Kidney (tissue), 14 donors: ENCODE measurements around the gene DEFB114. TPM values are rescaled to one million over a fixed set of nuclear protein-coding genes. Genes with fewer than 3 reads are reported as not detected.

Source experiments
- DNase-seq, 5 donors: peaks; one replicate each; pipeline ENCODE4 v3.0.0-alpha.2; 2013 to 2020
- FAIRE-seq: peaks from 2 replicates; lab custom pipeline; 2012; peaks lifted over from hg19 to GRCh38; lab: Jason Lieb, UNC
- H3K27ac ChIP-seq, 2 donors: one replicate each; pipeline ENCODE4 v1.7.0; 2013; ENCODE audit warnings: low read depth in 2 of 2, low read length in 2 of 2, inconsistent platforms in 1 of 2
- H3K27me3 ChIP-seq: one replicate; pipeline ENCODE4 v1.7.1; 2013; ENCODE audit warnings: low read length, inconsistent platforms; ENCODE audit not compliant: control insufficient read depth, insufficient read depth
- H3K36me3 ChIP-seq, 3 donors: one replicate each; pipeline versions ENCODE4 v1.7.0 to v1.7.1; 2013; ENCODE audit warnings: low read length in 3 of 3, control low read depth in 1 of 3, inconsistent platforms in 1 of 3; ENCODE audit not compliant: insufficient read depth in 3 of 3, control insufficient read depth in 2 of 3
- H3K4me1 ChIP-seq, 3 donors: one replicate each; pipeline versions ENCODE4 v1.7.0 to v1.7.1; 2013; ENCODE audit warnings: low read length in 3 of 3, inconsistent platforms in 1 of 3, low read depth in 1 of 3; ENCODE audit not compliant: control insufficient read depth in 2 of 3, insufficient read depth in 2 of 3
- H3K4me3 ChIP-seq, 3 donors: one replicate each; pipeline versions ENCODE4 v1.7.0 to v1.8.1; 2013; ENCODE audit warnings: low read length in 3 of 3, control low read depth in 1 of 3, inconsistent platforms in 1 of 3
- H3K9ac ChIP-seq, 3 donors: one replicate each; pipeline versions ENCODE4 v1.7.0 to v1.7.1; 2013; ENCODE audit warnings: low read length in 3 of 3, control low read depth in 1 of 3, inconsistent platforms in 1 of 3
- H3K9me3 ChIP-seq, 3 donors: one replicate each; pipeline versions ENCODE4 v1.7.0 to v1.7.1; 2013; ENCODE audit warnings: low read length in 3 of 3, control low read depth in 1 of 3, inconsistent platforms in 1 of 3; ENCODE audit not compliant: control insufficient read depth in 2 of 3, insufficient read depth in 1 of 3
- intact Hi-C: fragments of 100-400 bp; cut with DNase I; formaldehyde crosslinking; loops from one replicate; pipeline ENCODE4 v1.11.1; 2022
- polyA plus RNA-seq: library from polyadenylated mRNA; stranded (reverse); fragments of 350-450 nt; fragmentation: Illumina TruSeq; extraction: RNeasy Lipid Tissue Mini Kit (QIAGEN cat#74804); gene quantifications from one replicate; pipeline ENCODE4 v1.2.3, GENCODE V29; 2014; ENCODE audit warnings: low read depth, low replicate concordance; ENCODE audit not compliant: insufficient read depth
- total RNA-seq: library from RNA; stranded (reverse); fragmentation: NEBNext Ultra II Directional; extraction: Animal tissue kit (Norgen Biotek cat#: 25700); gene quantifications from one replicate; pipeline ENCODE4 v1.2.1, GENCODE V29; 2021
- TF ChIP-seq, protein P1 (sequence below): IDR thresholded peaks from 3 replicates; pipeline ENCODE4 v1.5.1; 2012; ENCODE audit warnings: mild to moderate bottlenecking, moderate library complexity, borderline replicate concordance; ENCODE audit not compliant: insufficient read depth; ENCODE audit errors: extremely low read depth
- donor health status: control.
- donor health status: control.
- donor health status: control.
- donor health status: control.
- donor health status: control.
- donor health status: DM: yes; HTN: yes; CAD: no.
- donor health status: Normal renal cell carcinoma (clear cell type).

The DEFB114 gene
- total and polyA plus RNA-seq, 2 donors from 2014 or later, result not detected

DNA sequence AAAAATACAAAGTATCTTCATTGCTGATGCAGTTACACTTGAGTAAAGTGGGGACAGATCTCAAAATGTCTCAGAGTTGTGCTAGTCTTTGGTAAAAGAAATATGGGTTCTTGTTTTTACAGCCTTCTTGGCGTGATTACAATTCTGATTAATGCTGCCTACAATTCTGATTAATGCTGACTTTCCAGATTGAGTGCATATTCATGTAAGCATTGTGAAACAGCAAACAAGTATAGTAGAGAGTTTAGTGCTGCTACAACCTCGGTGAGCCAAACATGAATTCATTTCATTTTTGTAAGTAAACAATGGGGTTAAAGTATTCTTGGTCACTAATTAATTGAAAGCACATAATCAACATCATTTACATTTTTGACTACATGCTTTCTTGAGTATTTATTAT, 5.6 kb upstream of the DEFB114 start, which contains the start of gene DEFB113:
DEFB113 (minus strand) TSS at position 21 of the 400 bp plus-strand sequence; CDS start at position 21, 0 bp downstream.
- Histone ChIP-seq H3K36me3 (no peaks in the 10 kb centered on the region), H3K4me3 (no peak within 1 kb of the TSS), H3K27ac (no peak within 1 kb of the TSS), H3K9me3 (no peaks in the 10 kb centered on the region), H3K4me1 (no peaks in the 10 kb centered on the region), H3K27me3 (no peaks in the 10 kb centered on the region), H3K9ac (no peak within 1 kb of the TSS)
- intact Hi-C loops, result no loop called here
- TF ChIP-seq, protein P1, sequence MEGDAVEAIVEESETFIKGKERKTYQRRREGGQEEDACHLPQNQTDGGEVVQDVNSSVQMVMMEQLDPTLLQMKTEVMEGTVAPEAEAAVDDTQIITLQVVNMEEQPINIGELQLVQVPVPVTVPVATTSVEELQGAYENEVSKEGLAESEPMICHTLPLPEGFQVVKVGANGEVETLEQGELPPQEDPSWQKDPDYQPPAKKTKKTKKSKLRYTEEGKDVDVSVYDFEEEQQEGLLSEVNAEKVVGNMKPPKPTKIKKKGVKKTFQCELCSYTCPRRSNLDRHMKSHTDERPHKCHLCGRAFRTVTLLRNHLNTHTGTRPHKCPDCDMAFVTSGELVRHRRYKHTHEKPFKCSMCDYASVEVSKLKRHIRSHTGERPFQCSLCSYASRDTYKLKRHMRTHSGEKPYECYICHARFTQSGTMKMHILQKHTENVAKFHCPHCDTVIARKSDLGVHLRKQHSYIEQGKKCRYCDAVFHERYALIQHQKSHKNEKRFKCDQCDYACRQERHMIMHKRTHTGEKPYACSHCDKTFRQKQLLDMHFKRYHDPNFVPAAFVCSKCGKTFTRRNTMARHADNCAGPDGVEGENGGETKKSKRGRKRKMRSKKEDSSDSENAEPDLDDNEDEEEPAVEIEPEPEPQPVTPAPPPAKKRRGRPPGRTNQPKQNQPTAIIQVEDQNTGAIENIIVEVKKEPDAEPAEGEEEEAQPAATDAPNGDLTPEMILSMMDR, result no peak
- DNase-seq (no peak), FAIRE-seq (no peak)

DNA sequence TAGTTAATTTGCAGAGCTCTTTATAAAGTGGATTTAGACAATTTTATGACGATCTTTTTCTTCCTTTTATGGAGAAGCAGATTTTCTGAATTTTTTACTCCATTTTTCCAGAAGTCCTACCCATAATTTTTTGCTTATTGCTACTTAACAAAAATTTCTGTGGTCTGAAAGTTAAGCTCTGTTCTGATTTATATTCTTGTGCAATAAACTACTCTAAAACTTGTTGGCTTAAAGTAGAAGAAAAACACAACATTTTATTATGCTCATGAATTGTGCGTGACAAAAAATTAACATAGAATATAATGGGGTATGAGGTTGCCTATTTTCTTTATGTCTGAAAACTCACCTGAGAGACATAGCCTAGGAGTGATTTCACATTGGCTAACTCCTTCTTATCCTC, 2.9 kb upstream of the DEFB114 start:
- Histone ChIP-seq H3K4me1 (no peaks in the 10 kb centered on the region), H3K9me3 (no peaks in the 10 kb centered on the region), H3K27me3 (no peaks in the 10 kb centered on the region), H3K27ac (no peak overlapping the region), H3K36me3 (no peaks in the 10 kb centered on the region), H3K9ac (no peak overlapping the region), H3K4me3 (no peak overlapping the region)
- intact Hi-C loops, result no loop called here
- FAIRE-seq (no peak), DNase-seq (no peak)
- TF ChIP-seq, protein P1, result no peak

DNA sequence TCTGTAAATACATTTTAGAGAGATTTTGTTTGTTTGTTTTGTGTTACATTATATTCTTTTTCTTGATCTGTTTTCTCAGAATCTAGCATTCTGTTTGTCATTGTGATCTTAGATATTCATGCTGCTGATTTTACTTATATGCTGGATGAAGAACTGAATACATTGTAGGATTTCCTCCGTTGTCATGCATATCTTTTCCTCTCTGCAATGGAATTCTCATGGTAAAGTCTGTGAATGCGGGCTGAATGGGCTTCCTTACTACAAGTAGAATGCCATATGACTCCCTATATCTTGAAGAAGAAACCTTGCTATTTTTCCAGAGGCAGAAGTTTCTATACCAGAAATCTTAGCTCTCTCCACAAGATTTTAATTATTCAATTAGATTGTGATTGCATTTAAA, 2.4 kb upstream of the DEFB114 start:
- DNase-seq, result no peak
- intact Hi-C loops, result no loop called here
- H3K4me3 ChIP-seq, result no peak overlapping the region

More for the DNA sequence above, 2.4 kb upstream of the DEFB114 start:
- TF ChIP-seq, protein P1, result no peak
- Histone ChIP-seq H3K4me1 (no peaks in the 10 kb centered on the region), H3K36me3 (no peaks in the 10 kb centered on the region), H3K27me3 (no peaks in the 10 kb centered on the region), H3K9ac (no peak overlapping the region), H3K27ac (no peak overlapping the region), H3K9me3 (no peaks in the 10 kb centered on the region)
- FAIRE-seq, result no peak
